H1 (cell line): Measurements from ENCODE around the gene RAB2B. TPM values are rescaled to one million over a fixed set of nuclear protein-coding genes. Genes with fewer than 3 reads are reported as not detected.

Experiments
- CTCF ChIA-PET: fragments of 300-600 bp; sonication (Branson Sonifier 250); formaldehyde crosslinking; loops from one replicate; lab custom pipeline; 2021; ENCODE audit not compliant: partially characterized antibody; lab: Charles Lee
- POLR2A ChIA-PET: fragments of 300-600 bp; sonication (Branson Sonifier 250); formaldehyde crosslinking; loops from one replicate; lab custom pipeline; 2021; ENCODE audit warnings: inconsistent platforms; ENCODE audit not compliant: partially characterized antibody; lab: Charles Lee
- DNase-seq, 2 experiments: peaks; one replicate each; pipeline versions ENCODE4 v3.0.0 to v3.0.0-alpha.2; 2010 to 2022; ENCODE audit warnings: low spot score in 2 of 2, low read depth in 1 of 2, mixed read lengths in 1 of 2
- FAIRE-seq: peaks from 2 replicates; lab custom pipeline; 2011; peaks lifted over from hg19 to GRCh38; lab: Jason Lieb, UNC
- H2AFZ ChIP-seq: 2 replicates; pipeline ENCODE4 v1.8.1; 2012; ENCODE audit warnings: low read length, inconsistent platforms
- H2AK5ac ChIP-seq: 2 replicates; pipeline ENCODE4 v1.6.1; 2013; ENCODE audit warnings: low read depth, low read length
- H2BK120ac ChIP-seq: replicated peaks from 2 replicates; pipeline ENCODE3; 2013; ENCODE audit warnings: low read depth, low read length, inconsistent platforms
- H2BK12ac ChIP-seq: 2 replicates; pipeline ENCODE4 v1.6.1; 2013; ENCODE audit warnings: low read depth, low read length
- H2BK15ac ChIP-seq: 2 replicates; pipeline ENCODE4 v1.6.1; 2013; ENCODE audit warnings: low read length
- H2BK20ac ChIP-seq: 2 replicates; pipeline ENCODE4 v1.6.1; 2013; ENCODE audit warnings: low read length
- H2BK5ac ChIP-seq: 2 replicates; pipeline ENCODE4 v1.6.1; 2013; ENCODE audit warnings: low read depth, low read length
- H3K14ac ChIP-seq: 2 replicates; pipeline ENCODE4 v1.6.1; 2013; ENCODE audit warnings: inconsistent platforms; ENCODE audit not compliant: insufficient read length
- H3K18ac ChIP-seq: 2 replicates; pipeline ENCODE4 v1.6.1; 2013; ENCODE audit warnings: low read length; ENCODE audit errors: extremely low read depth
- H3K23ac ChIP-seq: 2 replicates; pipeline ENCODE4 v1.6.1; 2013; ENCODE audit warnings: inconsistent platforms; ENCODE audit not compliant: insufficient read length
- H3K23me2 ChIP-seq: 2 replicates; pipeline ENCODE4 v1.6.1; 2013; ENCODE audit warnings: low read depth, low read length
- H3K27ac ChIP-seq: 2 replicates; pipeline ENCODE4 v1.6.1; 2011; ENCODE audit warnings: low read depth, low read length, inconsistent platforms
- H3K27me3 ChIP-seq, 4 experiments: replicated peaks in 1 of 4; 1 replicate in 1 of 4; 2 replicates in 3 of 4; pipeline versions ENCODE4 v1.6.1 to v1.8.1; 2011 to 2013; ENCODE audit warnings: low read length in 3 of 4, mild to moderate bottlenecking in 3 of 4, inconsistent platforms in 2 of 4, mixed read lengths in 2 of 4, moderate library complexity in 1 of 4; ENCODE audit not compliant: control insufficient read depth in 3 of 4, insufficient read depth in 3 of 4; ENCODE audit errors: extremely low read depth in 1 of 4
- H3K36me3 ChIP-seq, 4 experiments: 2 replicates each; pipeline versions ENCODE4 v1.6.1 to v1.8.1; 2011 to 2013; ENCODE audit warnings: mild to moderate bottlenecking in 4 of 4, low read length in 3 of 4, moderate library complexity in 2 of 4, control low read depth in 1 of 4, inconsistent platforms in 1 of 4; ENCODE audit not compliant: insufficient read depth in 4 of 4, control insufficient read depth in 2 of 4
- H3K4ac ChIP-seq: replicated peaks from 2 replicates; pipeline ENCODE3; 2013; ENCODE audit warnings: low read length, low read depth, mixed read lengths, inconsistent platforms; ENCODE audit not compliant: insufficient read length
- H3K4me1 ChIP-seq, 4 experiments: replicated peaks in 1 of 4; 1 replicate in 1 of 4; 2 replicates in 3 of 4; pipeline versions ENCODE4 v1.6.1 to v1.8.1; 2011 to 2013; ENCODE audit warnings: low read length in 3 of 4, inconsistent platforms in 2 of 4, mixed read lengths in 1 of 4; ENCODE audit not compliant: insufficient read depth in 4 of 4, control insufficient read depth in 3 of 4
- H3K4me2 ChIP-seq, 2 experiments: 2 replicates each; pipeline versions ENCODE4 v1.6.1 to v1.8.1; 2011 to 2013; ENCODE audit warnings: low read depth in 2 of 2, low read length in 2 of 2, control low read depth in 1 of 2, inconsistent platforms in 1 of 2, mild to moderate bottlenecking in 1 of 2; ENCODE audit not compliant: insufficient read depth in 1 of 2
- H3K4me3 ChIP-seq, 4 experiments: fragments of 200-600, 300-600 bp in 1 of 4; sonication (generic), shearing (Covaris generic), sonication (Bioruptor Twin) in 1 of 4; 2 replicates each; pipeline versions ENCODE4 v1.5.1 to v1.8.1; 2011 to 2016; ENCODE audit warnings: low read length in 4 of 4, low read depth in 3 of 4, control low read depth in 2 of 4, inconsistent platforms in 2 of 4, mild to moderate bottlenecking in 2 of 4, mixed read lengths in 1 of 4, moderate library complexity in 1 of 4; ENCODE audit not compliant: insufficient read depth in 2 of 4; ENCODE audit errors: extremely low read depth in 1 of 4
- H3K56ac ChIP-seq: replicated peaks from 2 replicates; pipeline ENCODE3; 2013; ENCODE audit warnings: low read depth, mild to moderate bottlenecking, mixed read lengths, low read length, inconsistent platforms; ENCODE audit not compliant: insufficient read length
- H3K79me1 ChIP-seq: 2 replicates; pipeline ENCODE4 v1.6.1; 2013; ENCODE audit warnings: low read depth, low read length, control low read depth
- H3K79me2 ChIP-seq, 2 experiments: 2 replicates each; pipeline versions ENCODE4 v1.6.1 to v1.8.1; 2012 to 2013; ENCODE audit warnings: low read length in 2 of 2, mild to moderate bottlenecking in 2 of 2, inconsistent platforms in 1 of 2; ENCODE audit not compliant: insufficient read depth in 2 of 2, control insufficient read depth in 1 of 2
- H3K9ac ChIP-seq, 4 experiments: replicated peaks in 1 of 4; 1 replicate in 1 of 4; 2 replicates in 3 of 4; pipeline versions ENCODE4 v1.6.1 to v1.8.1; 2011 to 2013; ENCODE audit warnings: low read depth in 3 of 4, low read length in 3 of 4, control low read depth in 2 of 4, mild to moderate bottlenecking in 2 of 4, moderate library complexity in 2 of 4, inconsistent platforms in 1 of 4; ENCODE audit errors: extremely low read depth in 1 of 4
- H3K9me3 ChIP-seq, 2 experiments: 2 replicates each; pipeline versions ENCODE4 v1.6.1 to v1.8.1; 2012 to 2013; ENCODE audit warnings: mild to moderate bottlenecking in 2 of 2, moderate library complexity in 2 of 2, control low read depth in 1 of 2, inconsistent platforms in 1 of 2, low read depth in 1 of 2, low read length in 1 of 2, mixed read lengths in 1 of 2; ENCODE audit not compliant: insufficient read depth in 2 of 2
- H4K20me1 ChIP-seq, 2 experiments: replicated peaks in 1 of 2; 2 replicates each; pipeline versions ENCODE3 to v1.8.1; 2011 to 2013; ENCODE audit warnings: inconsistent platforms in 2 of 2, low read length in 2 of 2, mild to moderate bottlenecking in 1 of 2; ENCODE audit not compliant: insufficient read depth in 2 of 2, control insufficient read depth in 1 of 2
- H4K5ac ChIP-seq: 2 replicates; pipeline ENCODE4 v1.6.1; 2013; ENCODE audit warnings: low read length, low read depth, mixed read lengths, inconsistent platforms; ENCODE audit not compliant: insufficient read length
- H4K8ac ChIP-seq: 2 replicates; pipeline ENCODE4 v1.8.0; 2013; ENCODE audit warnings: mild to moderate bottlenecking, moderate library complexity, low read length, inconsistent platforms; ENCODE audit not compliant: insufficient read depth; ENCODE audit errors: extremely low read depth
- H4K91ac ChIP-seq: replicated peaks from 2 replicates; pipeline ENCODE3; 2013; ENCODE audit warnings: low read length, mixed read lengths, inconsistent platforms; ENCODE audit not compliant: insufficient read length
- BACH1 ChIP-seq: IDR thresholded peaks from 2 replicates; pipeline ENCODE4 v1.6.1; 2012; ENCODE audit warnings: low read length, improper control_type of control experiment
- E2F6 ChIP-seq: IDR thresholded peaks from 2 replicates; pipeline ENCODE4 v1.6.1; 2012; ENCODE audit warnings: inconsistent platforms
- WGBS, 2 experiments: shearing (Covaris generic) in 1 of 2; methylation state at CpG; one replicate each; pipeline versions ENCODE4 v1.1.6 to v1.1.7; 2013 to 2015; ENCODE audit warnings: low lambda C conversion rate in 2 of 2, mixed read lengths in 2 of 2, inconsistent platforms in 1 of 2, low coverage in 1 of 2, missing lambda C conversion rate in 1 of 2; ENCODE audit not compliant: insufficient replicate concordance in 2 of 2, insufficient coverage in 1 of 2, insufficient read length in 1 of 2; ENCODE audit errors: extremely low coverage in 1 of 2, missing lambda C conversion rate in 1 of 2; 5-methylcytosine and 5-hydroxymethylcytosine counted together
- polyA plus RNA-seq, 7 experiments: library from polyadenylated mRNA; depleted of rRNA in 3 of 7; stranded (reverse) in 5 of 7; unstranded in 2 of 7; fragments of >200 nt in 5 of 7; fragments of 200-250 nt in 2 of 7; gene quantifications; 1 replicate in 5 of 7; 2 replicates in 1 of 7; 4 replicates in 1 of 7; pipeline versions ENCODE4 v1.2.1 to v1.2.3, GENCODE V29; 2011 to 2013; ENCODE audit warnings: missing spikeins in 2 of 7, mixed read lengths in 2 of 7
- total RNA-seq: library from RNA; stranded (reverse); fragmentation: NEBNext Ultra II Directional; extraction: Animal tissue kit (Norgen Biotek cat#: 25700); gene quantifications from 2 replicates; pipeline ENCODE4 v1.2.1, GENCODE V29; 2021

Gene RAB2B
- total and polyA plus RNA-seq, 2 of the 8 experiments (the other 6 are each of a cell fraction or from before 2014, with no cell fraction given) = 23.4 to 26.1 TPM

GRCh38 chr14:21524575-21525490 is 48.1 kb upstream of the RAB2B start:
- Histone ChIP-seq H2BK12ac (peak overlapping the region; percentile 92), H4K20me1 (peaks cover 3 to 30% of the 10 kb centered on the region in 2 experiments), H4K5ac (no peak overlapping the region), H3K36me3 (peaks cover 24 to 72% (median 38%) of the 10 kb centered on the region in 4 experiments), H3K23me2 (peaks cover 14% of the 10 kb centered on the region), H3K4me1 (peaks cover 8 to 63% (median 40%) of the 10 kb centered on the region in 4 experiments), H3K27ac (peak overlapping the region; percentile 78), H2BK120ac (no peak overlapping the region), H3K23ac (no peak overlapping the region), H3K4ac (no peak overlapping the region), H2AFZ (no peak overlapping the region), H3K79me2 (peaks cover 12 to 68% of the 10 kb centered on the region in 2 experiments), H3K9me3 (no peaks in the 10 kb centered on the region), H3K14ac (peak overlapping the region; percentile 34), H3K18ac (peak overlapping the region; percentile 99), H4K91ac (no peak overlapping the region), H2BK5ac (peak overlapping the region; percentile 91; the same call in 1 of the 2 replicates), H4K8ac (peak overlapping the region; percentile 79), H3K9ac (peak overlapping the region in 3 of 4 experiments; percentile 46 to 82 (median 62); a peak in 4 of 7 replicates), H3K4me2 (peak overlapping the region; percentile 73 to 81), H3K79me1 (peaks cover 23% of the 10 kb centered on the region), H3K56ac (peak overlapping the region; percentile 12), H3K4me3 (peak overlapping the region; percentile 50 to 82 (median 68)), H2BK15ac (peak overlapping the region; percentile 66), H2BK20ac (peak overlapping the region; percentile 73; the same call in 1 of the 2 replicates), H2AK5ac (peak overlapping the region; percentile 82), H3K27me3 (no peaks in the 10 kb centered on the region)
- DNase-seq (no peak), FAIRE-seq (no peak)
- 83% methylated on average over 14 of the region's 18 CpGs; no CpG with 5 or more reads in 1 of the 2 experiments for WGBS, 2 experiments
- ChIA-PET POLR2A (interaction anchor here (0.6 to 32.5 kb wide), 15 partner anchors 6 to 216 kb away, joined by 3 to 769 read pairs (median 7); partner anchors contain the start of genes METTL3 and SALL2), CTCF (interaction anchor here (1.5 to 7.6 kb wide), 8 partner anchors 10 to 47 kb away, joined by 4 to 59 read pairs (median 6); partner anchors contain the start of genes RAB2B and TOX4)
- TF ChIP-seq BACH1 (no peak), E2F6 (no peak)
